Left renal pelvis (tissue), 4 donors: ENCODE results near the gene ZFC3H1. TPM values are rescaled to one million over a fixed set of nuclear protein-coding genes. Genes with fewer than 3 reads are reported as not detected.

ENCODE experiments used
- DNase-seq, 4 donors: peaks; one replicate each; pipeline ENCODE4 v3.0.0-alpha.2; 2013; ENCODE audit warnings: low read depth in 4 of 4, low spot score in 3 of 4
- polyA plus RNA-seq, 4 donors: library from polyadenylated mRNA; unstranded; fragments of 120-200 nt; gene quantifications; one replicate each; pipeline ENCODE4 v1.2.1, GENCODE V29; 2013; ENCODE audit not compliant: insufficient read length in 4 of 4

Gene ZFC3H1
- polyA plus RNA-seq, 4 donors = 42.3 to 84.5 (median 71.0) TPM

DNA sequence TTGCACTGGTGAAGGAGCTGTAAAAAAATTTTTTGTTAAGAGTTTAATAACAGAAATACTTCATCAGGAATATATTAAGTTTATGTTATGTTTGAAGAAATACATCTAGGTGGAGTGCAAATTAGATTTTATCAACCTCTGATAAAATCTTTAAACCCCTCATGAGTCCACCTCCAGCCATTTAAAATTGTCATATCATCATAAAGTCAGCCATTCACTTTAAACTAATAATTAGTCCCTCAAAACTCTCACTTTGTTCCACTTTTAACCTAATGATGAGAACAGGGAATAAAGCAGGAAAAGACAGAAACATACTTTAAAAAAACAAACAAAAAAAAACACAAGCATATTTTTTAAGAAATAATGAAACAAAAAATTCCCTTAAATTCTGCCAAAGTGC lies 25.1 kb downstream of the ZFC3H1 start:
- DNase-seq = no peak

GRCh38 chr12:71636704-71637115 lies 26.9 kb downstream of the ZFC3H1 start:
- peak; percentile 20 to 37 (median 32) for DNase-seq

- DNase-seq = no peak
Observed at GRCh38 chr12:71627438-71628002, 36.1 kb downstream of the ZFC3H1 start.

DNA sequence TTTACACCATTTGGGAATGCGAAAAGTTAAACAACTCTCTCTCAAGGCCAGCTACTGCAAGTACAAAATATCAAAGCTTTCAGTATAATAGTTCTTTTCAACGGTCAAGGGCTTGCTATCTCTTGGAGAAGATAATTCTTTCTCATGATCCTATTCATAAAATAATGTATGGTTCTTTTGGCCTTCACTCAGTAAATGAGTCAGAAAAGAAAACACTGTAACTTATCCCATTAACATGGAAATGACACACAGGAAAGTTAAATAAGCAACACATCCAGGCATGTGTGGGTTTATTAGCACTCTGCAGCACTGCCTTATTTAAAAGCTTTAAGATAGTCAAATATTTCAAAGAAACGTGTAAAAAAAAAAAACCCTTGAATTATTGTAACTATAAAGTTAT lies 36.9 kb downstream of the ZFC3H1 start:
- no peak for DNase-seq

- DNase-seq = no peak
Observed at GRCh38 chr12:71626098-71626497, 37.5 kb downstream of the ZFC3H1 start.

DNA sequence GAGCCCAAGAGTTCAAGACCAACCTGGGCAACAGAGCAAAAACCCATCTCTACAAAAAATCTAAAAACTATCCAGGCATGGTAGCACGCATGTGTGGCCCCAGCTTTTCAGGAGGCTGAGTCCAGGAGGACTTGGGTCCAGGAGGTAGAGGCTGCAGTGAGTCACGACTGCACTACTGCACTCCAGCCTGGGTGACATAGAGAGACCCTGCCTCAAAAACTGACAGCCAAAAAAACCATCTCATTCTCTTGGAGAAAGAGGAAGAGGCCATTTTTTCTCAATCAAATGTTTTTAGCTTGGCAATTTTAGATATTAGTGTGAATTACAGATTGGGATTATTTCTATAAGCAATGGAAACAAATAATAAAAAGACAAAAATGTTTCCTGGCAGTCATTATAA lies 38.2 kb downstream of the ZFC3H1 start:
- no peak for DNase-seq

GRCh38 chr12:71621938-71622337 lies 41.7 kb downstream of the ZFC3H1 start:
- DNase-seq = no peak

- DNase-seq = no peak
Observed at GRCh38 chr12:71610031-71610795, 53.4 kb downstream of the ZFC3H1 start.

DNA sequence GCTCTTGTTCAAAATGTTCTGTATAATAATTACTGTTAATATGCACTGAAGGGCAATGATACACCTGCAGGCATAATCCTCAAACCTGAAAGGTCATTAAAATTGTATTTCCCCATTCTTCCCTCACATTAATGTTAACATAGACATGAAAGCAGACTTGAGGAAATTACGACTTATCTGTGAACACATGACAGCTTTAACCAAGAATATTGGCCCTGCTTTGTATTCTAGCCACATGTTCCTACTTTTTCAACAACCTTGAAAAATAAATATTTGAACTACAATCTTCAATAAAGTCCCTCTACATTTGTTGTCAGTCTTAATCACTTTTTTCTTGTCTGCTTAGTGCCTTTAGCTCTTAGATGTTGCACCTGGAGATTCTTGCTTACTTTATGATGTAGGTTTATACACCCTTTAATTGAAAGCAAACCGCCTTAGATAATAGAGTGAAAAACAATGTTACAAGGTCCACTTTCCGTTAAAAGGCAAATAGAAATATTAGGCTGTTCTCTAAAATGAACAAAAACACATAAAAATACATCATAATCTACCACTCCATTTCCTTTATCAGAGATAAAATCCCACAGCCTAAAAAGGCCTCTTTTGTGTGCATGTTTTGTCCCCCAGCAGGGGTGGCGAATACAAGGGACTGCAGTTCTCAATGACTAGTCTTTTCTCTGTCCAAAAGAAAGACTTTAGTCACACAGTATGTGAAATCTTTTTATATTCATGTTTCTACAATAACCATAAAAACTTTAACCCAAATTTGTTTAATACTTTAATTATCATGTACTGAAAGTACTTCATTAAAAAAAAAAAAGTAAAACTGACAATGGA lies 55.9 kb downstream of the ZFC3H1 start:
- no peak for DNase-seq

- no peak for DNase-seq
Observed at GRCh38 chr12:71605039-71605438, 58.6 kb downstream of the ZFC3H1 start.

- no peak for DNase-seq
Observed at GRCh38 chr12:71602761-71603577, 60.7 kb downstream of the ZFC3H1 start.

GRCh38 chr12:71601546-71601945 lies 62.1 kb downstream of the ZFC3H1 start:
- DNase-seq = no peak

DNA sequence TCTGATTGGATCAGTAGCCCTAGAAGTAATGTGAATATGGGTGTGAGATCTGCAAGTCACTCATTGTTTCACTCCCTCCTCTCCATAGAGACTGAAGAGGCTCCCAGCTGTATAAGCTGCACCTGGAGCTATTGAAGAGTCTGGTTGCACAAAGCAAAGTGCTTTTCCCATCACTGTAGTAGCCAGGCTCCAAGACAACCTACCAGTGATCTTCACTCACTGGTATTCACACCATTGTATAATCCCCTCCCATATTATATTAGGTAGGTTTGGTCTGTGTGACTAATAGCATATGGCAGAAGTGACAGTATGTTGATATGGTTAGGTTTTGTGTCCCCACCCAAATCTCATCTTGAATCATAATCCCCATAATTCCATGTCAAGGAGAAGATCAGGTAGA lies 64.4 kb downstream of the ZFC3H1 start:
- DNase-seq = no peak

DNA sequence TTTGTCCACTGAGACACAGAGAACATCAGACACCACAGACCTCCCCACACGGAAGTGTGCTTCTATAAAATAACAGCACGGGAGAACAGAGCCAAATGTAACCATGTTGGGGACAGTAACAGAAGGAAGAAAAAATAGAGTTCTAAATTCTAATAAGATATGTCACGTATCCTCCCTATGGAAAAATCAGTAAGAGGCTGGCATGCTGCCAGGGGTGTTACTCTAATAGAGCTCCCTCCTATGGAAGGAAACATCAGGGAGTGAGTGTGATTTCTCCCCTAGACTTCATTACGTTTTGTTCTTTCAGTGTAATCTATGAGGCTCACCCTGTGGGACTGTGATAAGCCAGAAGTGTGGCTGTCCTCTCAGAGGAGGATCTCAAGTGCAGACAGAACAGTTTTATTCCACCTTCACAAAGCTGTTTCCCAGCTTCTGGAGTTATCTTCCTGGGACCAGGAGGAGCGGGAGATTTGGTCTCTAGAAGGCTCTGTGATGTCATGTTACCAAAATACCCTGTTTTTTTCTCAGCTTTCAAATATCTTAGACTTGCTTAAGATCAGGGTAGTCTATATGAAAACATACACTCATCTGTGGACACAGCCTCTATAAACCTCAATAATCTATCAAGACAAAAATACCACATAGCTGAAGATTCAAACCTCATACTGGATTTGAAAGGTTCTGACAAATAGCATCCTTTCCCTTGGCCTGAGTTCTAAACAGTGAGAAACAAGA lies 69.3 kb downstream of the ZFC3H1 start:
- no peak for DNase-seq

GRCh38 chr12:71592841-71593240 lies 70.8 kb downstream of the ZFC3H1 start:
- DNase-seq = no peak

DNA sequence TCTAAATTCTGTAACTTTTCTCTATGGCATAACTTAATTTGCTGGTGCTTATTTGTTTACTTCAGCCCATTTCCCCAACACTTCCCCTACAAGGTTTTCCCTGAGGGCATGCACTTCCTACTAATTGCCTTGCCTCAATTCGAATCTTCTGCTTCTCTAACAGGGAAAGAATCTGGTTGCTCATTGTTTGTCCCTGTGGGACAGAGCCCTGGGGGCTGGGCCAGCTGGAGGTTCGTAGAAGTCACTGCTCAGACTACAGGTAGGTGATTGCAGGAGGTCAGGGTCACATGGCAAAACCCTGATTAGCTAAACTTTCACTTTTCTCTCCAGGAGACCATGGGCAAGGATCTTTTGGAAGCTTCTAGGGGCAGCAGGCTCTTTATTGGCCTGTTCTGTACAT lies 72.0 kb downstream of the ZFC3H1 start:
- DNase-seq = no peak

GRCh38 chr12:71589478-71589881 lies 74.2 kb downstream of the ZFC3H1 start:
- no peak for DNase-seq

DNA sequence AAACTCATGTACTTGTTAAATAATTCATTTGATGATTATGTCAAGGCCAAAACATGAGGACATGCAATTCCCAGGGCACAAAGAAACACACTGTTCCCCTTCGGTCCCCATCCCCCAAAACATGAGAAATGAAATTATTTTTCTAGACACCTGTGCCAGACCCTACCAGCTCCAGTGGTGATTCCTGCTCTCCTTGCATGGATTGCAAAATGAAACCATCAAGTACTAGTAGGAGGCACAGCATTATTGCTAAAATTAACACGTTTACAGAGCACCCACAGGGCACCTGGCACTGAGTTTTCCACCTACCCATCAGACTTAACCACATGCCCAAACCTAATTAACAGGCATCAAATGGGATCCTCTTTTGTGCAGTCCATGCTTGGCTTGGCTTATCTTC lies 76.6 kb downstream of the ZFC3H1 start:
- no peak for DNase-seq

- DNase-seq = no peak
Observed at GRCh38 chr12:71585218-71585617, 78.4 kb downstream of the ZFC3H1 start.

GRCh38 chr12:71584356-71584755 lies 79.3 kb downstream of the ZFC3H1 start:
- no peak for DNase-seq
